Lower lobe of right lung (tissue), 2 donors: ENCODE results near the gene DOCK4. TPM values are rescaled to one million over a fixed set of nuclear protein-coding genes. Genes with fewer than 3 reads are reported as not detected.
A peak's percentile ranks its signal among the peaks of the same experiment; 100 is the strongest.

Experiments used
- ATAC-seq, 2 donors: fragments of 200-7000 bp; cut with Tn5 transposase; one replicate each; pipeline ENCODE4 v1.9.1; 2020 to 2022; ENCODE audit warnings: mild to moderate bottlenecking in 2 of 2, moderate library complexity in 2 of 2
- DNase-seq: peaks from one replicate; pipeline ENCODE4 v3.0.0-alpha.2; 2020
- H3K27ac ChIP-seq: fragments of 200-600 bp; one replicate; pipeline ENCODE4 v1.8.0; 2022
- H3K27me3 ChIP-seq: fragments of 200-600 bp; one replicate; pipeline ENCODE4 v1.8.0; 2022; ENCODE audit warnings: low read depth
- H3K36me3 ChIP-seq: fragments of 200-600 bp; one replicate; pipeline ENCODE4 v1.8.0; 2022; ENCODE audit warnings: mild to moderate bottlenecking
- H3K4me1 ChIP-seq: fragments of 200-600 bp; one replicate; pipeline ENCODE4 v1.8.0; 2022
- H3K4me3 ChIP-seq: fragments of 200-600 bp; one replicate; pipeline ENCODE4 v1.8.0; 2022; ENCODE audit warnings: mild to moderate bottlenecking
- H3K9me3 ChIP-seq: fragments of 200-600 bp; one replicate; pipeline ENCODE4 v1.8.0; 2022
- CTCF ChIP-seq: fragments of 200-600 bp; IDR thresholded peaks from one replicate; pipeline ENCODE4 v1.8.0; 2022; ENCODE audit warnings: antibody characterized with exemption, mild to moderate bottlenecking
- intact Hi-C: fragments of 100-400 bp; cut with DNase I; formaldehyde crosslinking; loops from one replicate; pipeline ENCODE4 v1.11.0; 2022
- total RNA-seq: library from RNA; stranded (reverse); fragmentation: NEBNext Ultra II Directional; extraction: Animal tissue kit (Norgen Biotek cat#: 25700); gene quantifications from one replicate; pipeline ENCODE4 v1.2.1, GENCODE V29; 2021
- donor health status: DM: no; HTN: yes; CAD: no; lungs with severe emphysema.

DOCK4 gene
- total RNA-seq, 1 donor from 2014 or later: 78.5 TPM

- TF ChIP-seq CTCF: no peak
- ATAC-seq (peak; percentile 88 to 91), DNase-seq (no peak)
- intact Hi-C loops: no loop called here
- Histone ChIP-seq H3K9me3 (no peaks in the 10 kb centered on the region), H3K27ac (no peak overlapping the region), H3K36me3 (peaks cover 29% of the 10 kb centered on the region), H3K4me3 (no peak overlapping the region), H3K27me3 (no peaks in the 10 kb centered on the region), H3K4me1 (no peaks in the 10 kb centered on the region)
Measured at GRCh38 chr7:111827863-111828504, 378.2 kb downstream of the DOCK4 start.

GRCh38 chr7:111825046-111825445 is 381.2 kb downstream of the DOCK4 start:
- no peak for TF ChIP-seq CTCF
- DNase-seq: no peak
- Histone ChIP-seq H3K27me3 (no peaks in the 10 kb centered on the region), H3K4me1 (no peaks in the 10 kb centered on the region), H3K4me3 (no peak overlapping the region), H3K9me3 (no peaks in the 10 kb centered on the region), H3K36me3 (peaks cover 29% of the 10 kb centered on the region), H3K27ac (no peak overlapping the region)
- intact Hi-C loops: no loop called here
- no peak for ATAC-seq

GRCh38 chr7:111823826-111824225 is 382.4 kb downstream of the DOCK4 start:
- DNase-seq (no peak), ATAC-seq (no peak)
- intact Hi-C loops: no loop called here
- H3K27me3 ChIP-seq: no peaks in the 10 kb centered on the region
- H3K9me3 ChIP-seq: no peaks in the 10 kb centered on the region
- no peak overlapping the region for H3K4me3 ChIP-seq
- H3K4me1 ChIP-seq: no peaks in the 10 kb centered on the region
- H3K36me3 ChIP-seq: peaks cover 40% of the 10 kb centered on the region
- H3K27ac ChIP-seq: no peak overlapping the region
- no peak for TF ChIP-seq CTCF

- intact Hi-C loops: no loop called here
- Histone ChIP-seq H3K4me3 (no peak overlapping the region), H3K9me3 (no peaks in the 10 kb centered on the region), H3K27ac (no peak overlapping the region), H3K36me3 (peaks cover 41% of the 10 kb centered on the region), H3K4me1 (no peaks in the 10 kb centered on the region), H3K27me3 (no peaks in the 10 kb centered on the region)
- ATAC-seq (no peak), DNase-seq (no peak)
- no peak for TF ChIP-seq CTCF
Measured at GRCh38 chr7:111821046-111821445, 385.2 kb downstream of the DOCK4 start.

GRCh38 chr7:111820621-111821020 is 385.6 kb downstream of the DOCK4 start:
- DNase-seq: no peak
- Histone ChIP-seq H3K4me3 (no peak overlapping the region), H3K27ac (no peak overlapping the region), H3K36me3 (peaks cover 39% of the 10 kb centered on the region), H3K9me3 (no peaks in the 10 kb centered on the region), H3K27me3 (no peaks in the 10 kb centered on the region), H3K4me1 (no peaks in the 10 kb centered on the region)
- intact Hi-C loops: no loop called here
- no peak for TF ChIP-seq CTCF
- no peak for ATAC-seq
